Neural crest cell (in vitro differentiated cells): ENCODE measurements around the gene RALGPS1. TPM values are rescaled to one million over a fixed set of nuclear protein-coding genes. Genes with fewer than 3 reads are reported as not detected.

ENCODE experiments used
- DNase-seq: peaks from one replicate; pipeline ENCODE4 v3.0.0; 2021; ENCODE audit warnings: low read depth, mixed read lengths, low spot score
- H3K27ac Mint-ChIP-seq: one replicate; pipeline ENCODE4 v1.8.0; 2021; ENCODE audit warnings: mild to moderate bottlenecking, mixed read lengths; ENCODE audit not compliant: unreplicated experiment
- H3K27me3 Mint-ChIP-seq: 2 replicates; pipeline ENCODE4 v1.8.0; 2021; ENCODE audit warnings: low read depth, mild to moderate bottlenecking, mixed read lengths
- H3K36me3 Mint-ChIP-seq: 2 replicates; pipeline ENCODE4 v1.8.0; 2021; ENCODE audit warnings: low read depth, mild to moderate bottlenecking, mixed read lengths
- H3K4me1 Mint-ChIP-seq: 2 replicates; pipeline ENCODE4 v1.8.0; 2021; ENCODE audit warnings: mixed read lengths
- H3K4me3 Mint-ChIP-seq: one replicate; pipeline ENCODE4 v1.8.0; 2021; ENCODE audit warnings: mild to moderate bottlenecking, mixed read lengths
- H3K9me3 Mint-ChIP-seq: 2 replicates; pipeline ENCODE4 v1.8.0; 2021; ENCODE audit warnings: mixed read lengths
- CTCF ChIP-seq: fragments of 200-600 bp; sonication (generic); conservative IDR thresholded peaks from 2 replicates; pipeline ENCODE4 v1.5.0; 2021; ENCODE audit warnings: antibody characterized with exemption, mild to moderate bottlenecking
- total RNA-seq: library from RNA; stranded (reverse); gene quantifications from 2 replicates; pipeline ENCODE4 v1.2.1, GENCODE V29; 2021

RALGPS1 gene
- total RNA-seq, 1 donor from 2014 or later: 11.7 TPM

GRCh38 chr9:126988857-126989256 lies 74.3 kb downstream of the RALGPS1 start:
- no peak for TF ChIP-seq CTCF
- no peaks in the 10 kb centered on the region for H3K27me3 Mint-ChIP-seq
- H3K27ac Mint-ChIP-seq: no peak overlapping the region
- no peak for DNase-seq
- no peaks in the 10 kb centered on the region for H3K4me1 Mint-ChIP-seq
- peaks cover 10% of the 10 kb centered on the region for H3K9me3 Mint-ChIP-seq
- H3K4me3 Mint-ChIP-seq: no peak overlapping the region
- peaks cover 16% of the 10 kb centered on the region for H3K36me3 Mint-ChIP-seq

- H3K27me3 Mint-ChIP-seq: no peaks in the 10 kb centered on the region
- peaks cover 10% of the 10 kb centered on the region for H3K9me3 Mint-ChIP-seq
- no peak overlapping the region for H3K4me3 Mint-ChIP-seq
- no peaks in the 10 kb centered on the region for H3K4me1 Mint-ChIP-seq
- no peak overlapping the region for H3K27ac Mint-ChIP-seq
- H3K36me3 Mint-ChIP-seq: peaks cover 16% of the 10 kb centered on the region
- TF ChIP-seq CTCF: no peak
- no peak for DNase-seq
These were observed 75.6 kb downstream of the RALGPS1 start for GRCh38 chr9:126989847-126990842.

GRCh38 chr9:126991183-126991582 lies 76.6 kb downstream of the RALGPS1 start:
- no peak overlapping the region for H3K4me3 Mint-ChIP-seq
- H3K36me3 Mint-ChIP-seq: peaks cover 19% of the 10 kb centered on the region
- peaks cover 10% of the 10 kb centered on the region for H3K9me3 Mint-ChIP-seq
- no peak overlapping the region for H3K27ac Mint-ChIP-seq
- no peaks in the 10 kb centered on the region for H3K27me3 Mint-ChIP-seq
- no peaks in the 10 kb centered on the region for H3K4me1 Mint-ChIP-seq
- TF ChIP-seq CTCF: no peak
- no peak for DNase-seq

- no peak for TF ChIP-seq CTCF
- H3K27me3 Mint-ChIP-seq: no peaks in the 10 kb centered on the region
- DNase-seq: no peak
- peaks cover 19% of the 10 kb centered on the region for H3K36me3 Mint-ChIP-seq
- no peak overlapping the region for H3K4me3 Mint-ChIP-seq
- H3K27ac Mint-ChIP-seq: no peak overlapping the region
- no peaks in the 10 kb centered on the region for H3K4me1 Mint-ChIP-seq
- H3K9me3 Mint-ChIP-seq: peaks cover 10% of the 10 kb centered on the region
These were observed 77.8 kb downstream of the RALGPS1 start for GRCh38 chr9:126992427-126992826.

GRCh38 chr9:126999315-127000068 lies 84.9 kb downstream of the RALGPS1 start:
- H3K4me1 Mint-ChIP-seq: no peaks in the 10 kb centered on the region
- peaks cover 5% of the 10 kb centered on the region for H3K36me3 Mint-ChIP-seq
- peaks cover 5% of the 10 kb centered on the region for H3K9me3 Mint-ChIP-seq
- TF ChIP-seq CTCF: no peak
- DNase-seq: no peak
- H3K4me3 Mint-ChIP-seq: no peak overlapping the region
- no peaks in the 10 kb centered on the region for H3K27me3 Mint-ChIP-seq
- no peak overlapping the region for H3K27ac Mint-ChIP-seq
